ENCODE measurements around the gene AKAP13.

- TF ChIP-seq, protein P1, sequence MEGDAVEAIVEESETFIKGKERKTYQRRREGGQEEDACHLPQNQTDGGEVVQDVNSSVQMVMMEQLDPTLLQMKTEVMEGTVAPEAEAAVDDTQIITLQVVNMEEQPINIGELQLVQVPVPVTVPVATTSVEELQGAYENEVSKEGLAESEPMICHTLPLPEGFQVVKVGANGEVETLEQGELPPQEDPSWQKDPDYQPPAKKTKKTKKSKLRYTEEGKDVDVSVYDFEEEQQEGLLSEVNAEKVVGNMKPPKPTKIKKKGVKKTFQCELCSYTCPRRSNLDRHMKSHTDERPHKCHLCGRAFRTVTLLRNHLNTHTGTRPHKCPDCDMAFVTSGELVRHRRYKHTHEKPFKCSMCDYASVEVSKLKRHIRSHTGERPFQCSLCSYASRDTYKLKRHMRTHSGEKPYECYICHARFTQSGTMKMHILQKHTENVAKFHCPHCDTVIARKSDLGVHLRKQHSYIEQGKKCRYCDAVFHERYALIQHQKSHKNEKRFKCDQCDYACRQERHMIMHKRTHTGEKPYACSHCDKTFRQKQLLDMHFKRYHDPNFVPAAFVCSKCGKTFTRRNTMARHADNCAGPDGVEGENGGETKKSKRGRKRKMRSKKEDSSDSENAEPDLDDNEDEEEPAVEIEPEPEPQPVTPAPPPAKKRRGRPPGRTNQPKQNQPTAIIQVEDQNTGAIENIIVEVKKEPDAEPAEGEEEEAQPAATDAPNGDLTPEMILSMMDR (IDR thresholded peaks at IDR 0.05; ENCODE audit: low read depth, low read length), result no peak
- no peak for TF ChIP-seq EZH2phosphoT487 (IDR thresholded peaks at IDR 0.05; ENCODE audit: low read depth)
Measured at GRCh38 chr15:85667491-85668424, 287.4 kb downstream of the AKAP13 start.

Data from OCI-LY3 (cell line).